ENCODE measurements around the gene ABLIM3. TPM values are rescaled to one million over a fixed set of nuclear protein-coding genes. Genes with fewer than 3 reads are reported as not detected.

ABLIM3 gene
- total RNA-seq, 2 experiments from 2014 or later: 0.07 TPM; not detected in 1

DNA sequence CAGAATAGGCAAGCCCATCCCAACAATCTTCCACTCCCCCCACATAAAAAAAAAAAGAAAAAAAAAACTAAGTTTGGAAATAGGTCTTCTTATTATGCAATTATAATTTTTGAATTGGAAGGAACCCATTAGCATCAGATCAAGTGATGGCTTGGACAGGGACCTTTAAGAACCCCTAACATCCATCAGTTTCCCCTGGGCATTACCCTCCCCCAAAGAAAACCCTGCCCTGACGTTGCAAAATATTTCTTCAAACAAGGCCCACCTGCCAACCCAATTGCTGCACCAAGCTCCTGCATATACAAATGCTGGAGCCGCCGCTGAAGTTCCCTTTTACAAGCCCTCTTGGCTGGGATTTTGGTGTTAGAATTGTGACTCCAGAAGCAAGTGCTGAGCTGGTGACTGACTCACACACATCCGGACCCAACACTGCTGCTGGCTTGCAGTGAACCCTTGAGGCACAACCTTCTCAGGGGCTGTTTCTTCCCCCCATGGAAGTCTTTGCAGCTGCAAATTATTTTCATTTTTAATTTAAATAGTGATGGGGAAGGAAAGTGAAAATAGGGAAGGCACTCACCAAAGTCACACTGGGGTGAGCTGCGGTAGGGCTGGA, 74.3 kb downstream of the ABLIM3 start:
- DNase-seq (no peak), ATAC-seq (no peak)
- CTCF ChIA-PET: interaction anchor here (0.7 kb wide), 2 partner anchors 61 to 475 kb away, joined by 3 read pairs; no protein-coding TSS in a partner anchor
- POLR2A ChIA-PET: no interaction called here
- no peaks in the 10 kb centered on the region for H3K9me3 Mint-ChIP-seq (ENCODE audit: low read depth)
- H3K36me3 Mint-ChIP-seq (ENCODE audit: low read depth): no peaks in the 10 kb centered on the region
- H3K27ac Mint-ChIP-seq: no peak overlapping the region
- intact Hi-C loops (cut with DNase I, micrococcal nuclease): no loop called here
- H3K4me1 Mint-ChIP-seq: peaks cover 11% of the 10 kb centered on the region
- no peak overlapping the region for H3K4me3 Mint-ChIP-seq
- no peaks in the 10 kb centered on the region for H3K27me3 Mint-ChIP-seq

DNA sequence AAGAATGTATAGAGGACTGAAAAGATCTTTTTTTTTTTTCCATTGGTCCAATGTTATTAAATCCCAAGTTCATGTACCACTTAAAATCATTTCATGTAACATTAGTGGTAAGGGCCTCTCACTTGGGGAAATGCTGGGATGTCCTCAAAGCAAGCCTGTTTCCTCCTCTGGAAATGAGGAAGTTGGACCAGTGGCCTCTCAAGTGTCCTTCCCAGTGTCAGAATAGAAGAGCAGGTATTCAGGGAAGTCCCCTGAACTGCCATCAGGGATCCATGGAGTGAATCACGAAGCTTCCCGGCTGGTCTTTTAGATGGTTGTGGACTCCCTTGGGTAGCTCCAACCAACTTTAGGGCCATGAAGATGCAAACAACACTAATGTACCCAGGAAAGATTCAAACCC, 75.2 kb downstream of the ABLIM3 start:
- peaks cover 7% of the 10 kb centered on the region for H3K4me1 Mint-ChIP-seq
- H3K27ac Mint-ChIP-seq: no peak overlapping the region
- no peak overlapping the region for H3K4me3 Mint-ChIP-seq
- CTCF ChIA-PET: interaction anchor here (1.0 kb wide), 1 partner anchor 152 kb away, joined by 3 read pairs; no protein-coding TSS in a partner anchor
- POLR2A ChIA-PET: no interaction called here
- H3K27me3 Mint-ChIP-seq: no peaks in the 10 kb centered on the region
- no peaks in the 10 kb centered on the region for H3K9me3 Mint-ChIP-seq (ENCODE audit: low read depth)
- no peaks in the 10 kb centered on the region for H3K36me3 Mint-ChIP-seq (ENCODE audit: low read depth)
- intact Hi-C loops (cut with DNase I, micrococcal nuclease): no loop called here
- ATAC-seq (no peak), DNase-seq (no peak)

DNA sequence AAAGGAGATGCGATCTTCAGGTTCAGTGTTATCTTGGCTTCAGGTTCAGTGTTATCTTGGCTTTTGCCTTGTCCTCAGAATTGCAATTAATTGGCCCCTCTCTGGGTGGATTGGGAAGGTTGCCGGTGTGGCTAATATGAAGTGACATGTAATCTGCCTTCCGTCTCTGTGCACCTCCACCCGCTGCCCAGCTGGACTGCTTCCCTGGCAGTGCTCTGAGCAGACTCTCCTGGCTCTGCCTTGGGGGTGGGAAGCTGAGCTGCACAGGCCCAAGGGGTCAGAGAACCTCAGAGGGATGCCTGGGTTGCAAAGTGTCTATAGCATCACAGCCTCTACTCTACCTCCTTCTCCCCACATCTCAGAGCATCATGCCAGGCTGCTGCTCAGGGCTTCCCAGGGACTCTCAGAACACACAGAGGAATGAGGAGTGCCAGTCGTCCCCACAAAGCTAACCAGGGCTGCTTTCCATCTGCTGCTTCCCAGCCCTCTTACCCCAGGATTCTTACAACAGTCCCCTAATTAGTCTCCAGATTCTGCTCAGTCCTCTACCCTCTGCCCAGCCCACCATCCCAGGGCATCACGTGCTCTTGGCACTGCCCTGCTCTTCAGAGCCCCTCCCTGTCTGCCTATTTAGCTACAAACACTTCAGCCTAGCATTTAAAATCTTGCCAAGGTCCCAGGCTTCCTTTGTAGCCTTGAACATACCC, 76.0 kb downstream of the ABLIM3 start:
- no peaks in the 10 kb centered on the region for H3K27me3 Mint-ChIP-seq
- no peak for ATAC-seq
- no peak overlapping the region for H3K4me3 Mint-ChIP-seq
- intact Hi-C loops (cut with DNase I, micrococcal nuclease): no loop called here
- no peaks in the 10 kb centered on the region for H3K36me3 Mint-ChIP-seq (ENCODE audit: low read depth)
- H3K9me3 Mint-ChIP-seq (ENCODE audit: low read depth): no peaks in the 10 kb centered on the region
- peaks cover 1% of the 10 kb centered on the region for H3K4me1 Mint-ChIP-seq
- DNase-seq: no peak
- POLR2A ChIA-PET: no interaction called here
- no peak overlapping the region for H3K27ac Mint-ChIP-seq
- CTCF ChIA-PET: interaction anchor here (1.0 kb wide), 1 partner anchor 151 kb away, joined by 3 read pairs; no protein-coding TSS in a partner anchor

DNA sequence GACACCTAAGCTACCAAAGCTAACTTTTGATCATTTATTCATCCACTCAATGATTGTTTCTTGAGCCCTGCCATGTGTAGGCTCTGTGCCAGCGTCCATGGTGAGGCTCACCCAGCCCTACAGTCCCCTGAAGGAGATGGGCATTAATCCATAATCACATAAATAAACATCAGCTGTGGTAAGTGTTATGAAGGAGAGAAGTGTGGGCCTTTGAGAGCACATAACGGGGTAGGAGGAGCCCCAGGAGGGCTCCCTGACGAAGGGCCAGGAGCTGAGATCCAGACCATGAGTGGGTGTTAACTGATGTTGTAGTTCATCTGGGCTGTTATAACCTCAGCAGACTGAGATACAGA, 76.5 kb downstream of the ABLIM3 start:
- ChIA-PET POLR2A (no interaction called here), CTCF (no interaction called here)
- no peaks in the 10 kb centered on the region for H3K4me1 Mint-ChIP-seq
- no peaks in the 10 kb centered on the region for H3K36me3 Mint-ChIP-seq (ENCODE audit: low read depth)
- no peak for DNase-seq
- no peak overlapping the region for H3K27ac Mint-ChIP-seq
- H3K9me3 Mint-ChIP-seq (ENCODE audit: low read depth): no peaks in the 10 kb centered on the region
- intact Hi-C loops (cut with DNase I, micrococcal nuclease): no loop called here
- H3K27me3 Mint-ChIP-seq: no peaks in the 10 kb centered on the region
- no peak for ATAC-seq
- H3K4me3 Mint-ChIP-seq: no peak overlapping the region

DNA sequence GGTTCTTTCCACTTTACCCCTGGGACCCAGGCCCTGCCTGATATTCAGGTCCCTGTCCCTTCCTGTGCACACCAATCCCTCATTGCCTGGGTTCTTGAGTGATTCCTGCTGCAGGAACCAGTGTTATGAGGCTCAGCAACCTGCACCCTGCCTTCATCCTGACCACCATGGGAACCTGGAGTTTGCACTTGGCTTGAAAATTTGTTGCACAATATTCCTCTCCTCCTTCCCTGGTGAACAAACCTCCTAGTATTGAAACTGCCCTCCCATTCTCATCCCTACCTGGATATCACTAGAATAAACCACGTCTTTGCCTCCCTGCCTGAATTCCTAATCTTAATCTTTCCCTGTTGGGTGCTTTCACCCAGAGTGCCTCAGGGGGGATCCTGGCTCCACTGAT, 78.3 kb downstream of the ABLIM3 start:
- no peak overlapping the region for H3K27ac Mint-ChIP-seq
- no peaks in the 10 kb centered on the region for H3K27me3 Mint-ChIP-seq
- no peak overlapping the region for H3K4me3 Mint-ChIP-seq
- H3K36me3 Mint-ChIP-seq (ENCODE audit: low read depth): no peaks in the 10 kb centered on the region
- ATAC-seq (no peak), DNase-seq (no peak)
- ChIA-PET CTCF (no interaction called here), POLR2A (no interaction called here)
- no peaks in the 10 kb centered on the region for H3K9me3 Mint-ChIP-seq (ENCODE audit: low read depth)
- no peaks in the 10 kb centered on the region for H3K4me1 Mint-ChIP-seq
- intact Hi-C loops (cut with DNase I, micrococcal nuclease): no loop called here

DNA sequence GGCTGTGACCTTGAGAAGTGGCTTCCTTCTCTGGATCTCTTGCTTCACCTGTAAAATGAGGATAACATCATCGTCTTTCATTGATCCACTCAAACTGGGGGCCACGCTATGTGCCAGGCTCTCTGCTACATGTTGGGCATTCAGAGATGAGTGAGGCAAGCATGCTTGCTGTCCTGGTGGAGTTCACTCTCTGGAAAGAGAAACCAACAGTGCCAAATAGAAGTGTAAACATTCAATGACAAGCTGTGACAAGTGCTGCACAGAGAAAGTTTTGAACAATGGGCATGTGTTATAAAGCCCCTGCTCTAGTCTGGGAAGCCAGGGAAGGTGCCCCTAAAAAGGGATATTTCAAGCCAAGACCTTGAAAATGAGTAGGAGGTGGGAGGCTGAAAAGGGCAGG, 79.5 kb downstream of the ABLIM3 start:
- ATAC-seq: no peak
- POLR2A ChIA-PET: no interaction called here

DNA sequence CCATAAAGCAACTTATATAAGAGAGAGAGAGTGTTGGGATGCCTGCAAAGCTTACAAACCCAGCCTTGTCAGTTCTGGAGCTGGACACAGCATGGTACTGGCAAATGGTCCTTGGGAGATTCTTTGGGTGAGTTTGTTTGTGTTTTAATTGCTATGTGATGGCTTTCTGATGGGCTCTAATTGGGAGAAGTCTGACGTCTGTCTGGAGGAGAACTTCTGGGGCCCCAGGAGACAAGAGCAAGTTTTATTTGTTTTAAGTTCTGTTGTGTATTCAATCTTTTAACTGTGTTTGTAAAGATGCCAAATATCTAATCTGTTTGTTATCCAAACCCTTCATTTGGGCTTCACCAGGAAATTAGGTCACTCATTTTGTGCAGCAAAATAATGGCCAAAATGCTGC, 80.0 kb downstream of the ABLIM3 start:
- no peak overlapping the region for H3K4me3 Mint-ChIP-seq
- intact Hi-C loops (cut with DNase I, micrococcal nuclease): no loop called here
- DNase-seq (no peak), ATAC-seq (no peak)
- H3K4me1 Mint-ChIP-seq: no peaks in the 10 kb centered on the region
- POLR2A ChIA-PET: no interaction called here
- H3K27me3 Mint-ChIP-seq: no peaks in the 10 kb centered on the region
- CTCF ChIA-PET: interaction anchor here (1.2 kb wide), 1 partner anchor 17 kb away, joined by 3 read pairs; no protein-coding TSS in a partner anchor
- H3K36me3 Mint-ChIP-seq (ENCODE audit: low read depth): no peaks in the 10 kb centered on the region
- H3K9me3 Mint-ChIP-seq (ENCODE audit: low read depth): no peaks in the 10 kb centered on the region
- no peak overlapping the region for H3K27ac Mint-ChIP-seq

More for the DNA sequence above, 79.5 kb downstream of the ABLIM3 start:
- H3K27me3 Mint-ChIP-seq: no peaks in the 10 kb centered on the region
- CTCF ChIA-PET: interaction anchor here (1.2 kb wide), 1 partner anchor 16 kb away, joined by 3 read pairs; no protein-coding TSS in a partner anchor
- intact Hi-C loops (cut with DNase I, micrococcal nuclease): no loop called here
- no peak overlapping the region for H3K4me3 Mint-ChIP-seq
- DNase-seq: no peak
- no peak overlapping the region for H3K27ac Mint-ChIP-seq
- no peaks in the 10 kb centered on the region for H3K4me1 Mint-ChIP-seq
- no peaks in the 10 kb centered on the region for H3K36me3 Mint-ChIP-seq (ENCODE audit: low read depth)
- H3K9me3 Mint-ChIP-seq (ENCODE audit: low read depth): no peaks in the 10 kb centered on the region

DNA sequence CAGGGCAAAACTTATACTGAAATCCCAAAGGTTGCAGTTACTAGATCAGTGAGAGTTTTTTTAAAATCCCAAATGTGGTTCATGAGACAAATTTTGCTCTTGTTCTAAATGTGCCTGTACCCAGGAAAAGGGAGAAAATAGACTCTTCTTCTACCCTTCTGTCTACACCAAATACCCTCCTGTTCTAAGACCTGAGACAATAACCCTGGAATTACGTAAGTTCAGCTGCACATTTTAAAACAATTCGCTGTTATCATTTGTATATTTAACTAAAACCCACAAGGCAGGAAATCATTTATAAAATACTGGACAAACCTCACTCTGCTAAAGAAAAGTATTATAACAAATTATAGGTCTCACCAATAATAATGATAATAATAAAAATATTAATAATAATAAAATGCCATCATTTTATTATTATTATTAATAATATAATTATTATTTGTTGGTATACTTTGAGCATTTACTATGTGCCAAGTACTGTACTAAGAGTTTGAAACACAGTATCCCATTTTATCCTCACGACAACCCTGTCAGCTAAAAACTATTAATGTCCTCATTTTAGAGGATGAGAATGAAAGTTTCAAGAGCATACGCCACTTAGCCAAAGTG, 80.5 kb downstream of the ABLIM3 start:
- POLR2A ChIA-PET: no interaction called here
- CTCF ChIA-PET: interaction anchor here (0.8 to 1.9 kb wide), 2 partner anchors 80 to 162 kb away, joined by 4 to 7 read pairs; partner anchors contain the start of gene ABLIM3
- Mint-ChIP-seq H3K4me3 (no peak overlapping the region), H3K9me3 (ENCODE audit: low read depth) (no peaks in the 10 kb centered on the region), H3K4me1 (no peaks in the 10 kb centered on the region), H3K27ac (no peak overlapping the region), H3K27me3 (no peaks in the 10 kb centered on the region), H3K36me3 (ENCODE audit: low read depth) (no peaks in the 10 kb centered on the region)
- ATAC-seq (no peak), DNase-seq (no peak)
- intact Hi-C loops (cut with DNase I, micrococcal nuclease): no loop called here

DNA sequence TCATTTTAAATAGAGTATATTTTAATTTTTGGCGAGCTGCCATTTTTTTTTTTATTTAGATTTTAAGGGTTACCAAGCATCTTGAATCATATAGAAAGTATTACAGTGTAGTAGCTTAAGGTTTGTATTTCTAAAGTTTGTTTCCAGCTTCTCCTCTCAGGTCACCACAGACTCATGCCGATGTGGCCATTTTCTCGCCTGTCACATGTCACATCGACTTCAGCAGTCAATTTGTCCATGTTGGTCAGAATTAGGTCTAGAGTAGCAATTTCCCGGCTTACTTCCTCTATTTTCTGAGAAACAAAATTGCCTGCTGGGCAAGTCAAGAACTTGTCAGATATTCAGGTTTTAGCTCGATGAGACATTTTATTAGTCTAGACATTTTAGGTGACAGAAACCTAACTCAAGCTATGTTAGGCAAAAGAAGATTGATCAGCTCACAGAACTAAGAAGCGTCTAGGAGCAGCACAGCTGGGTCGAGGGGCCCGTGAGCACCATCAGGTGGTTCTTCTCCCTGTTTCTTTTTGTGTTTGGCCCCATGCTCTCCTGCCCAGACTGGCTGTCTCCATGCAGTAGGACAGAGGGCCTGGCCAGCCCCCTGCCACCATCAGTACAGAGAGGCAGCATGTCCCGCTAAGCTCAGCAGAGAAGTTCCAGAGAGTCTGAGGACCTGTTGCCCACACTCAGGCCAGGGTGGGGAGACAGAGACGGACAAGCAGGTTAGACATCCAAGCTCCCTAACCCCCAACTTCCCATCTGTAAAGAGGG, 82.0 kb downstream of the ABLIM3 start:
- H3K9me3 Mint-ChIP-seq (ENCODE audit: low read depth): no peaks in the 10 kb centered on the region
- H3K27ac Mint-ChIP-seq: no peak overlapping the region
- no peak for DNase-seq
- CTCF ChIA-PET: interaction anchor here (0.6 to 1.9 kb wide), 4 partner anchors 10 to 82 kb away, joined by 4 to 7 read pairs (median 4); partner anchors contain the start of gene ABLIM3
- ATAC-seq: no peak
- H3K36me3 Mint-ChIP-seq (ENCODE audit: low read depth): no peaks in the 10 kb centered on the region
- no peaks in the 10 kb centered on the region for H3K27me3 Mint-ChIP-seq
- POLR2A ChIA-PET: no interaction called here
- no peak overlapping the region for H3K4me3 Mint-ChIP-seq
- intact Hi-C loops (cut with DNase I, micrococcal nuclease): no loop called here
- no peaks in the 10 kb centered on the region for H3K4me1 Mint-ChIP-seq

DNA sequence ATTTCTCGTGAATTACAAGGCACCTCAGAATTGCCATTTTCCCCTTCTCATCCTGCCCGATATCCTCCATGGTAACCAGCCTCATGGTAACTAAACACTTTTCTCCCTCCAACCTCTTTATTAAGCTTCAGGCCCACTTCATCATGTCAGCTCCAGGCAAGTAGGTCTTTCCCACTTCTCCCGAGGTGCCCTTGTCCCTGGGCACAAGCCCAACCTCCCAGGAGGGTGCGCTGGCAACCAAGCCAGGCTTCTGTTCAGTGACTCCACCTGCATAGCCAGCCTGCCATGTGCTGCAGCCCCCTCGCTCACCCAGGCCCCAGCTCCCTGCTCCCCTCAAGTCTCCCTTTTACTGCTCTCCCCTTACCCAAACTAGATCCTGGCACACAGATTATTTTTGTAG, 83.0 kb downstream of the ABLIM3 start:
- ChIA-PET POLR2A (no interaction called here), CTCF (no interaction called here)
- DNase-seq: no peak
- intact Hi-C loops (cut with DNase I, micrococcal nuclease): no loop called here
- Mint-ChIP-seq H3K9me3 (ENCODE audit: low read depth) (no peaks in the 10 kb centered on the region), H3K36me3 (ENCODE audit: low read depth) (no peaks in the 10 kb centered on the region), H3K27me3 (no peaks in the 10 kb centered on the region), H3K4me3 (no peak overlapping the region), H3K4me1 (no peaks in the 10 kb centered on the region), H3K27ac (no peak overlapping the region)
- no peak for ATAC-seq

DNA sequence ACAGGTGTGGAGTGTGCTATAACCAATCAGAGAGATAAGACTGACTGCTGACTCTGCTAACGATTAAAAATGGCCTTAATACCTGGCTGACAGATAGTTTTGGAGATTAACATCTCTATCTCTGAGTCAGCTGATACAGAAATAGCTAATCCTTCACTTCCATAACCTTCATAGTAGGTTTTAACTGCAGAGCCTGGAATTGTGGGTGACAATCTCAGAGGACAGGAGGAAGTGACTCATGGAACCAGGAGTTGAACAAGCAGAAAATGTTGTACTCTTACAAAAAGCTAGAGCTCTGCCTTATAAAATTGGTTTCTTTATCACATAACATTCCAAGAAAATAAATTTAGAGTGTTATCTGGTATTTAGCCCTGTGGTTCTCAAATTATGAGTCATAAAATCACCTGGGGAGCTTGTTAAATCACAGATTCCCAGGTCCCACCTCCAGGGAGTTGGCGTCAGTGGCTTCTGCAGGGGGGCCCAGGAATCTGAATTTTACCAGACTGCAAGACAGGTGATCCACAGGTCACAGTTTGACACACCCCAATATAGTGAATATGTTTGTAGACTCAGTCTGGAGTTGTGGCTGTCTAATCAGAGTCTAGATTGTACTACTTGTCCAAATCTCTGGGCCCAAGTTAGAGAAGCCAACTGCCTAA, 86.0 kb downstream of the ABLIM3 start:
- Mint-ChIP-seq H3K27me3 (no peaks in the 10 kb centered on the region), H3K9me3 (ENCODE audit: low read depth) (no peaks in the 10 kb centered on the region), H3K4me1 (no peaks in the 10 kb centered on the region), H3K27ac (no peak overlapping the region), H3K36me3 (ENCODE audit: low read depth) (no peaks in the 10 kb centered on the region), H3K4me3 (no peak overlapping the region)
- intact Hi-C loops (cut with DNase I, micrococcal nuclease): no loop called here
- DNase-seq (no peak), ATAC-seq (peak; percentile 75)
- POLR2A ChIA-PET: no interaction called here
- CTCF ChIA-PET: interaction anchor here (1.3 kb wide), 1 partner anchor 86 kb away, joined by 3 read pairs; the partner anchor contains the start of gene ABLIM3
